Ascending aorta (tissue), 2 donors: Measurements from ENCODE around the gene BLMH. TPM values are rescaled to one million over a fixed set of nuclear protein-coding genes. Genes with fewer than 3 reads are reported as not detected.
A peak's percentile ranks its signal among the peaks of the same experiment; 100 is the strongest.

ENCODE experiments used
- DNase-seq, 2 donors: peaks; one replicate each; pipeline ENCODE4 v3.0.0-alpha.2; 2019; ENCODE audit warnings: low spot score in 2 of 2
- H3K27ac ChIP-seq, 2 donors: fragments of 200-600 bp; sonication (generic); one replicate each; pipeline ENCODE4 v1.5.1; 2016 to 2017; ENCODE audit warnings: mild to moderate bottlenecking in 1 of 2
- H3K27me3 ChIP-seq: fragments of 200-600 bp; sonication (generic); one replicate; pipeline ENCODE4 v1.5.1; 2017
- H3K36me3 ChIP-seq, 2 donors: fragments of 200-600 bp; sonication (generic); one replicate each; pipeline ENCODE4 v1.5.1; 2016
- H3K4me1 ChIP-seq, 2 donors: fragments of 200-600 bp; sonication (generic); one replicate each; pipeline ENCODE4 v1.5.1; 2016 to 2017; ENCODE audit warnings: mild to moderate bottlenecking in 1 of 2
- H3K4me3 ChIP-seq, 2 donors: fragments of 200-600 bp; sonication (generic); one replicate each; pipeline ENCODE4 v1.5.1; 2016 to 2017; ENCODE audit warnings: mild to moderate bottlenecking in 1 of 2
- H3K9me3 ChIP-seq, 2 donors: fragments of 200-600 bp; sonication (generic); one replicate each; pipeline ENCODE4 v1.5.1; 2016
- CTCF ChIP-seq, 3 experiments: fragments of 200-600 bp in 2 of 3; fragments of 450-650 bp in 1 of 3; sonication (generic) in 2 of 3; IDR thresholded peaks; one replicate each; pipeline ENCODE4 v1.5.1; 2016 to 2019; ENCODE audit warnings: antibody characterized with exemption in 3 of 3, mild to moderate bottlenecking in 1 of 3, moderate library complexity in 1 of 3
- intact Hi-C: fragments of 100-400 bp; cut with DNase I; formaldehyde crosslinking; loops from one replicate; pipeline ENCODE4 v1.15.1; 2023
- total RNA-seq: library from RNA; depleted of rRNA; stranded (reverse); fragments of >200 nt; gene quantifications from one replicate; pipeline ENCODE4 v1.1.0, GENCODE V29; 2016

The BLMH gene
- total RNA-seq, 1 donor from 2014 or later: 6.9 TPM

- Histone ChIP-seq H3K27me3 (no peaks in the 10 kb centered on the region), H3K27ac (no peak overlapping the region), H3K36me3 (no peaks in the 10 kb centered on the region), H3K4me1 (no peaks in the 10 kb centered on the region), H3K4me3 (no peak overlapping the region), H3K9me3 (no peaks in the 10 kb centered on the region)
- TF ChIP-seq CTCF (IDR thresholded peaks at IDR 0.05): no peak
- intact Hi-C loops: no loop called here
- DNase-seq: peak in 1 of 2 donors; percentile 35
Observed at GRCh38 chr17:30222721-30223175, 69.0 kb downstream of the BLMH start.

- no peaks in the 10 kb centered on the region for H3K27me3 ChIP-seq
- DNase-seq: no peak
Observed at GRCh38 chr17:30222251-30222650, 69.5 kb downstream of the BLMH start.

GRCh38 chr17:30221346-30221745 lies 70.4 kb downstream of the BLMH start:
- Histone ChIP-seq H3K9me3 (no peaks in the 10 kb centered on the region), H3K27ac (no peak overlapping the region), H3K4me1 (no peaks in the 10 kb centered on the region), H3K4me3 (no peak overlapping the region), H3K36me3 (no peaks in the 10 kb centered on the region), H3K27me3 (no peaks in the 10 kb centered on the region)
- intact Hi-C loops: no loop called here
- DNase-seq: no peak
- no peak for TF ChIP-seq CTCF (IDR thresholded peaks at IDR 0.05)

More at GRCh38 chr17:30222251-30222650, 69.5 kb downstream of the BLMH start:
- Histone ChIP-seq H3K4me1 (no peaks in the 10 kb centered on the region), H3K27ac (no peak overlapping the region), H3K4me3 (no peak overlapping the region), H3K36me3 (no peaks in the 10 kb centered on the region), H3K9me3 (no peaks in the 10 kb centered on the region)
- intact Hi-C loops: no loop called here
- no peak for TF ChIP-seq CTCF (IDR thresholded peaks at IDR 0.05)

GRCh38 chr17:30220414-30220813 lies 71.3 kb downstream of the BLMH start:
- no peak for TF ChIP-seq CTCF (IDR thresholded peaks at IDR 0.05)
- no peak for DNase-seq
- intact Hi-C loops: no loop called here
- H3K9me3 ChIP-seq: no peaks in the 10 kb centered on the region
- no peaks in the 10 kb centered on the region for H3K27me3 ChIP-seq
- H3K4me3 ChIP-seq: no peak overlapping the region
- no peak overlapping the region for H3K27ac ChIP-seq
- H3K4me1 ChIP-seq: no peaks in the 10 kb centered on the region
- H3K36me3 ChIP-seq: no peaks in the 10 kb centered on the region

GRCh38 chr17:30219833-30220232 lies 71.9 kb downstream of the BLMH start:
- Histone ChIP-seq H3K4me3 (no peak overlapping the region), H3K27ac (no peak overlapping the region), H3K27me3 (no peaks in the 10 kb centered on the region), H3K9me3 (no peaks in the 10 kb centered on the region), H3K4me1 (no peaks in the 10 kb centered on the region), H3K36me3 (no peaks in the 10 kb centered on the region)
- no peak for TF ChIP-seq CTCF (IDR thresholded peaks at IDR 0.05)
- intact Hi-C loops: no loop called here
- DNase-seq: no peak

GRCh38 chr17:30219315-30219714 lies 72.4 kb downstream of the BLMH start:
- no peaks in the 10 kb centered on the region for H3K4me1 ChIP-seq
- H3K36me3 ChIP-seq: no peaks in the 10 kb centered on the region
- no peak overlapping the region for H3K4me3 ChIP-seq
- H3K27me3 ChIP-seq: no peaks in the 10 kb centered on the region
- H3K9me3 ChIP-seq: no peaks in the 10 kb centered on the region
- DNase-seq: no peak
- intact Hi-C loops: no loop called here
- H3K27ac ChIP-seq: no peak overlapping the region
- TF ChIP-seq CTCF (IDR thresholded peaks at IDR 0.05): no peak
